NCI-H1694 treated with DMSO at 0.1 percent for 48 hours (cell line): ENCODE measurements around the gene TMEM169.

Experiments
- DNase-seq: peaks from one replicate; lab custom pipeline; 2025; lab: John Stamatoyannopoulos, UW

TMEM169 gene

GRCh38 chr2:216104691-216105090, 23.0 kb downstream of the TMEM169 start:
- DNase-seq, result no peak

- no peak for DNase-seq
These were observed 25.6 kb downstream of the TMEM169 start for GRCh38 chr2:216107320-216107719.

GRCh38 chr2:216107760-216108159, 26.0 kb downstream of the TMEM169 start:
- DNase-seq, result no peak

- DNase-seq, result no peak
These were observed 26.7 kb downstream of the TMEM169 start for GRCh38 chr2:216108310-216108966.

- peak; percentile 96 for DNase-seq
These were observed 27.5 kb downstream of the TMEM169 start, which contains the start of gene XRCC5 for GRCh38 chr2:216108967-216109921. XRCC5 (plus strand) TSS chr2:216109348; CDS start chr2:216109437, 89 bp downstream.

- peak; percentile 59 for DNase-seq
These were observed 28.4 kb downstream of the TMEM169 start for GRCh38 chr2:216109962-216110614.

GRCh38 chr2:216110620-216111019, 28.9 kb downstream of the TMEM169 start:
- no peak for DNase-seq

- DNase-seq, result no peak
These were observed 29.4 kb downstream of the TMEM169 start for GRCh38 chr2:216111122-216111521.

GRCh38 chr2:216112926-216113325, 31.2 kb downstream of the TMEM169 start:
- DNase-seq, result no peak

- DNase-seq, result no peak
These were observed 31.9 kb downstream of the TMEM169 start for GRCh38 chr2:216113572-216113971.

GRCh38 chr2:216114382-216114713, 32.6 kb downstream of the TMEM169 start:
- DNase-seq, result no peak

GRCh38 chr2:216114714-216115531, 33.2 kb downstream of the TMEM169 start:
- DNase-seq, result peak; percentile 99

GRCh38 chr2:216116418-216116817, 34.7 kb downstream of the TMEM169 start:
- peak; percentile 11 for DNase-seq

GRCh38 chr2:216117561-216118340, 36.0 kb downstream of the TMEM169 start:
- no peak for DNase-seq

- no peak for DNase-seq
These were observed 36.8 kb downstream of the TMEM169 start for GRCh38 chr2:216118474-216118873.

- DNase-seq, result no peak
These were observed 37.4 kb downstream of the TMEM169 start for GRCh38 chr2:216119146-216119545.

GRCh38 chr2:216119986-216120385, 38.3 kb downstream of the TMEM169 start:
- no peak for DNase-seq

GRCh38 chr2:216121255-216121654, 39.5 kb downstream of the TMEM169 start:
- no peak for DNase-seq

GRCh38 chr2:216126943-216127342, 45.2 kb downstream of the TMEM169 start:
- DNase-seq, result no peak

- DNase-seq, result peak; percentile 28
These were observed 48.7 kb downstream of the TMEM169 start for GRCh38 chr2:216130346-216130971.
